Astrocyte of the spinal cord (primary cell): ENCODE results near the gene SFXN5.

Experiments used
- DNase-seq: peaks from one replicate; pipeline ENCODE4 v3.0.0; 2011; ENCODE audit warnings: low read depth, low spot score
- H3K4me3 ChIP-seq: 2 replicates; pipeline ENCODE4 v1.5.1; 2011; ENCODE audit warnings: low read depth, mild to moderate bottlenecking, low read length, moderate library complexity
- in situ Hi-C: cut with HindIII; loops from 2 replicates; pipeline ENCODE4 v1.10.0; 2017; ENCODE audit warnings: low sequenced_read_pairs
- TF ChIP-seq, protein P1 (sequence below): IDR thresholded peaks from 2 replicates; pipeline ENCODE4 v1.5.1; 2012; ENCODE audit warnings: low read depth, mild to moderate bottlenecking, low read length, inconsistent platforms

The SFXN5 gene

DNA sequence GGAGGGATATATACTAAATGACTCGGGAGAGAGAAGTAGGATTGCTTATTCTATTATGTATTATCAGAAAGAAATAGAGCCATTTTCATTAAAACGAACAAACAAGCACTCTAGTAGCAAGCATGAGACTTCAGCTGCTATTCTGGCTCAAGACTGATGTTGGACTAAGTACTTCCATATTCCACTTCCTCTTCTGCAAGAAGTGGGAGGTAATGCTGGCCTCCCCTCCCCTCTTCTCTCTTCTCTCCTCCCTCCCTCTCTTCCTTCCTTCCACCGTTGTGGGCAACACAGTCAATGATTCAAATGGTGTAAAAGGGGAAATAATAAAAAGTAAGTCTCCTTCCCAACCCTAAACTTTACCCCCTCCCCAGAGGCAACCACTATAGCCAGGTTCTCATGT, 91.6 kb downstream of the SFXN5 start:
- TF ChIP-seq, protein P1, sequence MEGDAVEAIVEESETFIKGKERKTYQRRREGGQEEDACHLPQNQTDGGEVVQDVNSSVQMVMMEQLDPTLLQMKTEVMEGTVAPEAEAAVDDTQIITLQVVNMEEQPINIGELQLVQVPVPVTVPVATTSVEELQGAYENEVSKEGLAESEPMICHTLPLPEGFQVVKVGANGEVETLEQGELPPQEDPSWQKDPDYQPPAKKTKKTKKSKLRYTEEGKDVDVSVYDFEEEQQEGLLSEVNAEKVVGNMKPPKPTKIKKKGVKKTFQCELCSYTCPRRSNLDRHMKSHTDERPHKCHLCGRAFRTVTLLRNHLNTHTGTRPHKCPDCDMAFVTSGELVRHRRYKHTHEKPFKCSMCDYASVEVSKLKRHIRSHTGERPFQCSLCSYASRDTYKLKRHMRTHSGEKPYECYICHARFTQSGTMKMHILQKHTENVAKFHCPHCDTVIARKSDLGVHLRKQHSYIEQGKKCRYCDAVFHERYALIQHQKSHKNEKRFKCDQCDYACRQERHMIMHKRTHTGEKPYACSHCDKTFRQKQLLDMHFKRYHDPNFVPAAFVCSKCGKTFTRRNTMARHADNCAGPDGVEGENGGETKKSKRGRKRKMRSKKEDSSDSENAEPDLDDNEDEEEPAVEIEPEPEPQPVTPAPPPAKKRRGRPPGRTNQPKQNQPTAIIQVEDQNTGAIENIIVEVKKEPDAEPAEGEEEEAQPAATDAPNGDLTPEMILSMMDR: no peak
- H3K4me3 ChIP-seq: no peak overlapping the region
- in situ Hi-C loops: no loop called here
- DNase-seq: no peak

DNA sequence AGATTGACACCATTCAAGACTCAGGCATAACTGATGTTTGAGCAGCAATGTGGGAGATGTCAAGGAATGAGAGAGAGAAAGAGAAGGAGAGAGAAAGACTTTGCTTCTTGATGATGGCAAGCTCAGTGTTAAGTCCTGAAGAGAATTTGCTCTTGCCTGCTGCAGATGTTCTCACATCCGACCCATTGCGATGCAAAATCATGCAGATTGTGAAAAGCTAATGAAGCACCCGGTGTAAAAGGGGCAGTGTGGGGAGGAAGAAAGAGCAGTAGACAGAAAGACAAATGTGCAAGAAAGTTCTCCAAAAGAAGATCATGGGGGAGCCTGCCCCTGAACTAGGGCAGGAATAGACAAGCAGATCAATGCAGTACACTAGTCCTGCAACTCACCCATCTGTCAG, 96.5 kb downstream of the SFXN5 start:
- in situ Hi-C loops: no loop called here
- no peak overlapping the region for H3K4me3 ChIP-seq
- TF ChIP-seq, protein P1: no peak
- no peak for DNase-seq

DNA sequence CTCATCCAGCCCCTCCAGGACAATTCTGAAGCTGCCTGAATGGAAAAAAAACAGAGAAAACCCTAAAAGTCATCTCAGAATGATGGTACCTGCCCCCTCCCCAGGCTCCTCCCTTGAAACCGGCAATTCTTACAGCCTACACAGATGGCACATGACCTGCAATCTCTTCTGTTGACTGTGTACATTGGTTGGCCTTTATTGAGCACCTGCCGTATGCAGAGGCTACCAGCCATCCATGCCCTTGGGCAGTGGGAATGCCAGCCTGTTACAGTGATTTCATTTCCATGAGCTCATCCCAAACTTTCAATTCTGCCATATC, 97.1 kb downstream of the SFXN5 start:
- no peak for DNase-seq
- in situ Hi-C loops: no loop called here
- H3K4me3 ChIP-seq: no peak overlapping the region
- TF ChIP-seq, protein P1: no peak

- DNase-seq: peak; percentile 38
- H3K4me3 ChIP-seq: no peak overlapping the region
- TF ChIP-seq, protein P1: peak; percentile 94
- in situ Hi-C loops: no loop called here
These were observed 97.7 kb downstream of the SFXN5 start for GRCh38 chr2:72973566-72974435.

DNA sequence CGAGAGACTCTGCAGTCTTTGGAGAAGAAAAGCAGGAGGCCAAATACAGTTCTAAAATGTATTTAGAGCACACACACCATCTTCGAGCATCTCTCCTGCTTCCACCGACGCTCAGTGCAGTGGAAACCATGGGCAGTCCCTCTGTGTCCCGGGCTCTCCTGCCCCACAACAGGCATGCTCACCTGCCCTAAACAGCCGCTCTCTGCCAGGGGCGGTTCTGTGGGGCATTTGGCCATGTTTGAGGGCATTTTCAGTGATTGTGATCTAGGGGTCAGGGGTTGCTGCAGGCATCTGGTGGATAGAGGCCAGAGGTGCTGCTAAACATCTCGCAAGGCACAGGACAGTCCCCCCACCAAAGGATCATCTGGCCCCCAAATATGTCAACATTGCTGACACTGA, 98.4 kb downstream of the SFXN5 start:
- TF ChIP-seq, protein P1: no peak
- DNase-seq: no peak
- in situ Hi-C loops: no loop called here

GRCh38 chr2:72972352-72973136, 99.0 kb downstream of the SFXN5 start:
- DNase-seq: no peak
- in situ Hi-C loops: no loop called here
- no peak overlapping the region for H3K4me3 ChIP-seq
- TF ChIP-seq, protein P1: no peak

More for the DNA sequence above, 98.4 kb downstream of the SFXN5 start:
- H3K4me3 ChIP-seq: no peak overlapping the region
